ENCODE data around the gene PCCA. TPM values are rescaled to one million over a fixed set of nuclear protein-coding genes. Genes with fewer than 3 reads are reported as not detected.

PCCA gene
- total and polyA plus RNA-seq, 2 of the 13 experiments (the other 11 are each of a cell fraction or from before 2014, with no cell fraction given), result 15.0 to 32.2 TPM

- 100% methylated on average over 1 of the region's 1 CpG for WGBS (ENCODE audit: low lambda C conversion rate)
- POLR2A ChIA-PET, result no interaction called here
- in situ Hi-C loops (cut with HindIII; ENCODE audit: extremely low pct_ligation_motif_present, low pct_unique_long_range_greater_than_20kb), result no loop called here
These were observed 74.5 kb downstream of the PCCA start for GRCh38 chr13:100163375-100163774.

More at GRCh38 chr13:100163375-100163774, 74.5 kb downstream of the PCCA start:
- H3K79me2 ChIP-seq (ENCODE audit: insufficient read depth, low read length), result no peaks in the 10 kb centered on the region
- peaks cover 7% of the 10 kb centered on the region for H3K4me1 ChIP-seq (ENCODE audit: insufficient read depth, low read length)
- no peak overlapping the region for H3K4me3 ChIP-seq (replicated peaks in 1 of 3; ENCODE audit: insufficient read depth in 1 of 3, low read depth in 2 of 3, low read length in 3 of 3)
- no peak overlapping the region for H3K4me2 ChIP-seq (ENCODE audit: low read depth, low read length)
- no peak overlapping the region for H3K27ac ChIP-seq (ENCODE audit: extremely low read length, insufficient read depth, low read length)
- DNase-seq (ENCODE audit: low spot score) (no peak), FAIRE-seq (no peak), ATAC-seq (no peak)
- TF ChIP-seq STAG1 (CRISPR knock-in tag; IDR thresholded peaks at IDR 0.05), result no peak
- no peak for TF ChIP-seq CCAR2 (optimal IDR thresholded peaks at IDR 0.05; ENCODE audit: low read depth, low read length)
- TF ChIP-seq SOX13 (IDR thresholded peaks at IDR 0.05), result no peak
- no peak for TF ChIP-seq SOX13 (CRISPR knock-in tag; conservative IDR thresholded peaks at IDR 0.05 in 1 of 2, IDR thresholded peaks at IDR 0.05 in 1 of 2)
- no peak for TF ChIP-seq ZNF230 (CRISPR knock-in tag; IDR thresholded peaks at IDR 0.05)
- TF ChIP-seq PAWR (CRISPR knock-in tag; IDR thresholded peaks at IDR 0.05; ENCODE audit: borderline replicate concordance), result no peak
- TF ChIP-seq, protein P1, sequence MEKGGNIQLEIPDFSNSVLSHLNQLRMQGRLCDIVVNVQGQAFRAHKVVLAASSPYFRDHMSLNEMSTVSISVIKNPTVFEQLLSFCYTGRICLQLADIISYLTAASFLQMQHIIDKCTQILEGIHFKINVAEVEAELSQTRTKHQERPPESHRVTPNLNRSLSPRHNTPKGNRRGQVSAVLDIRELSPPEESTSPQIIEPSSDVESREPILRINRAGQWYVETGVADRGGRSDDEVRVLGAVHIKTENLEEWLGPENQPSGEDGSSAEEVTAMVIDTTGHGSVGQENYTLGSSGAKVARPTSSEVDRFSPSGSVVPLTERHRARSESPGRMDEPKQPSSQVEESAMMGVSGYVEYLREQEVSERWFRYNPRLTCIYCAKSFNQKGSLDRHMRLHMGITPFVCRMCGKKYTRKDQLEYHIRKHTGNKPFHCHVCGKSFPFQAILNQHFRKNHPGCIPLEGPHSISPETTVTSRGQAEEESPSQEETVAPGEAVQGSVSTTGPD (CRISPR knock-in tag; IDR thresholded peaks at IDR 0.05), result no peak
- TF ChIP-seq RXRB (CRISPR knock-in tag; IDR thresholded peaks at IDR 0.05; ENCODE audit: borderline replicate concordance), result no peak
- no peak for TF ChIP-seq ATF4 (CRISPR knock-in tag; IDR thresholded peaks at IDR 0.05)
- TF ChIP-seq ZNF672 (CRISPR knock-in tag; IDR thresholded peaks at IDR 0.05), result no peak
- no peak for TF ChIP-seq BATF2 (CRISPR knock-in tag; IDR thresholded peaks at IDR 0.05)
- no peak for TF ChIP-seq ZBTB3 (CRISPR knock-in tag; IDR thresholded peaks at IDR 0.05; ENCODE audit: borderline replicate concordance, low read depth)
- TF ChIP-seq IKZF1 (IDR thresholded peaks at IDR 0.05), result no peak
- TF ChIP-seq ZNF563 (CRISPR knock-in tag; IDR thresholded peaks at IDR 0.05), result no peak
- no peak for TF ChIP-seq REST (IDR thresholded peaks at IDR 0.05; ENCODE audit: borderline replicate concordance in 1 of 2, low read depth in 1 of 2, low read length in 2 of 2)
- no peak for TF ChIP-seq ZSCAN30 (CRISPR knock-in tag; IDR thresholded peaks at IDR 0.05)
- TF ChIP-seq KAT2B (IDR thresholded peaks at IDR 0.05; ENCODE audit: borderline replicate concordance, low read depth, low read length), result no peak
- TF ChIP-seq ZNF446 (CRISPR knock-in tag; IDR thresholded peaks at IDR 0.05), result no peak
- no peak for TF ChIP-seq ZNF124 (CRISPR knock-in tag; IDR thresholded peaks at IDR 0.05)
- no peak for TF ChIP-seq ZNF569 (CRISPR knock-in tag; IDR thresholded peaks at IDR 0.05; ENCODE audit: borderline replicate concordance)
- no peak overlapping the region for H3K9ac ChIP-seq (ENCODE audit: insufficient read depth, low read depth, low read length)
- CTCF ChIA-PET (ENCODE audit: low intra/inter-chr PET ratio, low total read pairs), result no interaction called here
- BruUV-seq (replicated peaks), result no TSS peak
- H3K9me3 ChIP-seq (ENCODE audit: low read length), result no peaks in the 10 kb centered on the region
- H4K20me1 ChIP-seq (ENCODE audit: insufficient read depth, low read length), result no peaks in the 10 kb centered on the region
- H2AFZ ChIP-seq (ENCODE audit: low read length), result no peak overlapping the region
- peaks cover 0 to 5% of the 10 kb centered on the region in 2 experiments; a peak in 1 of 5 replicates for H3K36me3 ChIP-seq (replicated peaks in 1 of 2; ENCODE audit: control insufficient read depth in 1 of 2, insufficient read depth in 2 of 2, low read length in 2 of 2)
- intact Hi-C loops (cut with micrococcal nuclease; ENCODE audit: unreplicated experiment), result no loop called here
- H3K27me3 ChIP-seq (ENCODE audit: control insufficient read depth in 1 of 2, insufficient read depth in 2 of 2, low read length in 2 of 2), result no peaks in the 10 kb centered on the region
